Endothelial cell of umbilical vein (primary cell): Measurements from ENCODE around the gene ICE2.

Experiments
- EZH2 ChIP-seq: IDR thresholded peaks from 2 replicates; pipeline ENCODE4 v1.6.1; 2012; ENCODE audit warnings: borderline replicate concordance, low read depth, mild to moderate bottlenecking, moderate library complexity, low read length, inconsistent platforms; ENCODE audit not compliant: severe bottlenecking
- FOS ChIP-seq: IDR thresholded peaks from 2 replicates; pipeline ENCODE4 v1.6.1; 2011; ENCODE audit warnings: mild to moderate bottlenecking, low read length, moderate library complexity, borderline replicate concordance; ENCODE audit not compliant: insufficient read depth
- GATA2 ChIP-seq: IDR thresholded peaks from 2 replicates; pipeline ENCODE4 v1.7.0; 2011; ENCODE audit warnings: low read depth, mild to moderate bottlenecking, moderate library complexity, mixed read lengths, low read length; ENCODE audit not compliant: insufficient read length, insufficient read depth
- JUN ChIP-seq: IDR thresholded peaks from 2 replicates; pipeline ENCODE4 v1.6.1; 2011; ENCODE audit warnings: borderline replicate concordance, low read depth; ENCODE audit not compliant: insufficient read length, insufficient read depth
- MYC ChIP-seq: IDR thresholded peaks from one replicate; pipeline ENCODE4 v1.6.1; 2011; ENCODE audit warnings: mild to moderate bottlenecking, low read depth, low read length
- POLR2A ChIP-seq: IDR thresholded peaks from 2 replicates; pipeline ENCODE4 v1.6.1; 2012; ENCODE audit warnings: low read depth, mild to moderate bottlenecking, control low read depth, low read length
- POLR2AphosphoS5 ChIP-seq: IDR thresholded peaks from 2 replicates; pipeline ENCODE4 v1.6.1; 2012; ENCODE audit warnings: low read depth, mild to moderate bottlenecking, control low read depth, low read length, moderate library complexity; ENCODE audit not compliant: insufficient read depth
- TF ChIP-seq, protein P1 (sequence below), 2 donors: IDR thresholded peaks; 1 replicate in 1 of 2; 2 replicates in 1 of 2; pipeline ENCODE4 v1.5.1; 2011; ENCODE audit warnings: low read length in 2 of 2, mild to moderate bottlenecking in 2 of 2, moderate library complexity in 2 of 2, control low read depth in 1 of 2, inconsistent platforms in 1 of 2, low read depth in 1 of 2; ENCODE audit not compliant: insufficient read depth in 1 of 2; ENCODE audit errors: extremely low read depth in 1 of 2
- TF ChIP-seq, protein P2 (sequence below): IDR thresholded peaks from 2 replicates; pipeline ENCODE4 v1.6.1; 2011; ENCODE audit not compliant: insufficient read depth, insufficient read length

DNA sequence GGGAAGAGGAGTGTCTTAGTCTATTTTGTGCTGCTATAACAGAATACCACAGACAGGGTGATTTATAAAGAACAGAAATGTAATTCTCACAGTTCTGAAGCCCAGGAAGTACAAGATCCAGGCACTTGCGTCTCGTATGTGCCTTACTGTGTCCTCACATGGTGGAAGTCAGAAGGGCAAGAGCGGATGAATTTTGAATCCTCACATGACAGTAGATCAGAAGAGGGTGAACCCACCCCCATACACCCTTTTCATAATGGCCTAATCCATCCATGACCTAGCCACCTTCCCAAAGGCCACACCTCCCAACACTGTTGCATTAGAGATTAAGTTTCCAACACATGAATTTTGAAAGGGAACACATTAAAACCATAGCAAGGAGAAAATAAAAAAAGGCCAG is 62.5 kb downstream of the ICE2 start:
- TF ChIP-seq POLR2A (no peak), POLR2AphosphoS5 (no peak), EZH2 (no peak), MYC (no peak), FOS (no peak), JUN (no peak), GATA2 (no peak)
- TF ChIP-seq, protein P1, sequence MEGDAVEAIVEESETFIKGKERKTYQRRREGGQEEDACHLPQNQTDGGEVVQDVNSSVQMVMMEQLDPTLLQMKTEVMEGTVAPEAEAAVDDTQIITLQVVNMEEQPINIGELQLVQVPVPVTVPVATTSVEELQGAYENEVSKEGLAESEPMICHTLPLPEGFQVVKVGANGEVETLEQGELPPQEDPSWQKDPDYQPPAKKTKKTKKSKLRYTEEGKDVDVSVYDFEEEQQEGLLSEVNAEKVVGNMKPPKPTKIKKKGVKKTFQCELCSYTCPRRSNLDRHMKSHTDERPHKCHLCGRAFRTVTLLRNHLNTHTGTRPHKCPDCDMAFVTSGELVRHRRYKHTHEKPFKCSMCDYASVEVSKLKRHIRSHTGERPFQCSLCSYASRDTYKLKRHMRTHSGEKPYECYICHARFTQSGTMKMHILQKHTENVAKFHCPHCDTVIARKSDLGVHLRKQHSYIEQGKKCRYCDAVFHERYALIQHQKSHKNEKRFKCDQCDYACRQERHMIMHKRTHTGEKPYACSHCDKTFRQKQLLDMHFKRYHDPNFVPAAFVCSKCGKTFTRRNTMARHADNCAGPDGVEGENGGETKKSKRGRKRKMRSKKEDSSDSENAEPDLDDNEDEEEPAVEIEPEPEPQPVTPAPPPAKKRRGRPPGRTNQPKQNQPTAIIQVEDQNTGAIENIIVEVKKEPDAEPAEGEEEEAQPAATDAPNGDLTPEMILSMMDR (IDR thresholded peaks at IDR 0.05; ENCODE audit: extremely low read depth in 1 of 2, insufficient read depth in 1 of 2, low read depth in 1 of 2, low read length in 2 of 2), result no peak
- TF ChIP-seq, protein P2, sequence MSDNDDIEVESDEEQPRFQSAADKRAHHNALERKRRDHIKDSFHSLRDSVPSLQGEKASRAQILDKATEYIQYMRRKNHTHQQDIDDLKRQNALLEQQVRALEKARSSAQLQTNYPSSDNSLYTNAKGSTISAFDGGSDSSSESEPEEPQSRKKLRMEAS, result no peak
